Measurements from ENCODE around the gene ZFYVE26.

GRCh38 chr14:67785270-67786109 is 30.9 kb downstream of the ZFYVE26 start:
- TF ChIP-seq POLR2A (IDR thresholded peaks at IDR 0.05; ENCODE audit: low read depth, low read length) (no peak), POLR2AphosphoS5 (IDR thresholded peaks at IDR 0.05; ENCODE audit: low read depth, low read length) (no peak), SPI1 (IDR thresholded peaks at IDR 0.05; ENCODE audit: low read depth, low read length) (no peak), TAF1 (IDR thresholded peaks at IDR 0.05; ENCODE audit: low read depth, low read length) (no peak)
